Fibroblast of the aortic adventitia (primary cell): ENCODE results near the gene HMX2. TPM values are rescaled to one million over a fixed set of nuclear protein-coding genes. Genes with fewer than 3 reads are reported as not detected.

Source experiments
- DNase-seq: peaks from one replicate; pipeline ENCODE4 v3.0.0-alpha.2; 2010; ENCODE audit warnings: low read depth
- H3K4me3 ChIP-seq: 2 replicates; pipeline ENCODE4 v1.5.1; 2011; ENCODE audit warnings: low read depth, mild to moderate bottlenecking, control low read depth, low read length, moderate library complexity
- total RNA-seq: library from RNA; depleted of rRNA; stranded (reverse); fragments of >200 nt; gene quantifications from 2 replicates; pipeline ENCODE4 v1.2.3, GENCODE V29; 2012; ENCODE audit warnings: low replicate concordance
- TF ChIP-seq, protein P1 (sequence below): IDR thresholded peaks from 2 replicates; pipeline ENCODE4 v1.5.1; 2011; ENCODE audit warnings: mild to moderate bottlenecking, low read length, control low read depth, inconsistent platforms; ENCODE audit not compliant: insufficient read depth

HMX2 gene
- total RNA-seq, 1 donor, result not detected

- DNase-seq, result no peak
- TF ChIP-seq, protein P1, sequence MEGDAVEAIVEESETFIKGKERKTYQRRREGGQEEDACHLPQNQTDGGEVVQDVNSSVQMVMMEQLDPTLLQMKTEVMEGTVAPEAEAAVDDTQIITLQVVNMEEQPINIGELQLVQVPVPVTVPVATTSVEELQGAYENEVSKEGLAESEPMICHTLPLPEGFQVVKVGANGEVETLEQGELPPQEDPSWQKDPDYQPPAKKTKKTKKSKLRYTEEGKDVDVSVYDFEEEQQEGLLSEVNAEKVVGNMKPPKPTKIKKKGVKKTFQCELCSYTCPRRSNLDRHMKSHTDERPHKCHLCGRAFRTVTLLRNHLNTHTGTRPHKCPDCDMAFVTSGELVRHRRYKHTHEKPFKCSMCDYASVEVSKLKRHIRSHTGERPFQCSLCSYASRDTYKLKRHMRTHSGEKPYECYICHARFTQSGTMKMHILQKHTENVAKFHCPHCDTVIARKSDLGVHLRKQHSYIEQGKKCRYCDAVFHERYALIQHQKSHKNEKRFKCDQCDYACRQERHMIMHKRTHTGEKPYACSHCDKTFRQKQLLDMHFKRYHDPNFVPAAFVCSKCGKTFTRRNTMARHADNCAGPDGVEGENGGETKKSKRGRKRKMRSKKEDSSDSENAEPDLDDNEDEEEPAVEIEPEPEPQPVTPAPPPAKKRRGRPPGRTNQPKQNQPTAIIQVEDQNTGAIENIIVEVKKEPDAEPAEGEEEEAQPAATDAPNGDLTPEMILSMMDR, result no peak
Observed at GRCh38 chr10:123139521-123140163, 8.3 kb upstream of the HMX2 start.

DNA sequence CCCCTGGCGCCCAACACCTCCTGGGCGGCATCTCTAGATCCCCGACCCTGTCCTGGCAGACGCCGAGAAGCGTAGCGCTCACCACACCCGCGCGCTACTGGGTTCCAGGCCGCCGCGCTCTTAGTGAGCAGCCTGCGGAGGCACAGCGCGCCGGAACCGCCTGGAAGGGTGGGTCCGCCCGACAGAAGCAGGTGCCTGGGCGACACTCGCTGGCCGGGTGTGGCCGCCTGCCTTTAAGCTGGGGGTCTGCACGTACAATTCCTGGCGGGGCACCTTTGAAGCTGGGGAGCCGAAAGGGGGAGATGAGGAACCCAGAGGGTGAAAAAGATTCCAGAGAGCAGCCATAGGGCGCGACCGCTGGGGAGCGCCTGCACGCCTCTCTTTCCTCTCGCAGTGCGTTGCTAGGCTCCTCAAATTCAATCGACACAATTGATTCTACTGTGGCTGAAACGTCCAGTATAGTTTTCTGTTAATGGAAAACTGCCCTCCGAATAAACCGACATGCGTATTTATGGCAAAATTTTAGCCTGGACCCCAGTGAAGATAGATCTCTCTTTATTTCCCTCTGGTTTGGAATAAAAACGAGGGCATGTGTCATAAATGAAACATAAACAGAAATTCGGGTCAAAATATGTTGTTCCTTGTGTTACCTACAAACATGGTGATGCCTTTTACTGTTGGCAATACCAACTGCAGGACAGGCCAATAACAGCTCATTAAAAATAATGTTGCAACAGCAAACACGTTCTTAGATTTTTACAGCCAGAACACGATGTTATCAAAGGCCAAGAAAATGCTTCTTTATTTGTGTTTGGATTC, 7.6 kb upstream of the HMX2 start:
- H3K4me3 ChIP-seq, result no peak overlapping the region
- DNase-seq, result no peak
- TF ChIP-seq, protein P1, result no peak

More at GRCh38 chr10:123139521-123140163, 8.3 kb upstream of the HMX2 start:
- no peak overlapping the region for H3K4me3 ChIP-seq

- no peak for DNase-seq
- TF ChIP-seq, protein P1, result no peak
- H3K4me3 ChIP-seq, result no peak overlapping the region
Observed at GRCh38 chr10:123140983-123141390, 6.9 kb upstream of the HMX2 start.

- TF ChIP-seq, protein P1, result no peak
- H3K4me3 ChIP-seq, result no peak overlapping the region
- no peak for DNase-seq
Observed at GRCh38 chr10:123141791-123142700, 5.9 kb upstream of the HMX2 start.

DNA sequence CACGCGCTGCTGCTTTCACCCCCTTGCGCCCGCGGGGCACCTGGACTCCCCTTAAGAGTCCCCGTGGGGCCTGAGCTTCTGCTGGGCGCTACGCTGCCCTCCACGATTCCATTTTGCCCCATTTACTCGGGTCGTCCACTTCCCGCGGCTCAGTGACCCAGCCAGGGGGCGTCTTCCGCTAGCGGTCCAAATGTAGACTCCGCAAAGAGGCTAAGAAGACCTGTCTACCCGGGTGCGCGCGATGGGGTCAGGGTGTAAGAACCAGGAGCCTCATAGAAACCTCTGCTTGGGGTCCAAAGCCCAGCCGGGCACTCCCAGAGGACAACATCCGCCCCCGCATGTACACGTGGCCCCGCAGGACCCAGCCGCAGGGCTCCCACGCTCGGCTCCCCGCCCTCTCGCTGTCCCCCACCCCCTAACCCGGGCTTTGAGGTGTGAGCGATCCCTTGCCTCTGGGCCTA, 5.2 kb upstream of the HMX2 start:
- no peak overlapping the region for H3K4me3 ChIP-seq
- DNase-seq, result no peak
- TF ChIP-seq, protein P1, result no peak

- no peak overlapping the region for H3K4me3 ChIP-seq
- TF ChIP-seq, protein P1, result no peak
- no peak for DNase-seq
Observed at GRCh38 chr10:123143162-123143824, 4.6 kb upstream of the HMX2 start.
